Neural cell (in vitro differentiated cells): Measurements from ENCODE around the gene TM9SF2. TPM values are rescaled to one million over a fixed set of nuclear protein-coding genes. Genes with fewer than 3 reads are reported as not detected.

ENCODE experiments used
- H2AFZ ChIP-seq: fragments of 200-600, 300-800 bp; sonication (generic), shearing (Covaris generic); 2 replicates; pipeline ENCODE4 v1.6.0; 2014; ENCODE audit warnings: low read depth, mild to moderate bottlenecking, antibody characterized with exemption, low read length, moderate library complexity
- H3F3A ChIP-seq: fragments of 200-600 bp; shearing (Covaris generic); 2 replicates; pipeline ENCODE4 v1.6.1; 2016; ENCODE audit warnings: mild to moderate bottlenecking, moderate library complexity, mixed read lengths, antibody characterized with exemption, low read length; ENCODE audit not compliant: insufficient read depth, poor library complexity, severe bottlenecking
- H3K27ac ChIP-seq: fragments of 200-600, 300-800 bp; sonication (generic), shearing (Covaris generic); 2 replicates; pipeline ENCODE4 v1.5.1; 2014; ENCODE audit warnings: mild to moderate bottlenecking, low read length, moderate library complexity
- H3K27me3 ChIP-seq: fragments of 300-800, 200-600 bp; sonication (generic), shearing (Covaris generic); 2 replicates; pipeline ENCODE4 v1.6.0; 2014; ENCODE audit warnings: mild to moderate bottlenecking, low read depth, low read length, moderate library complexity; ENCODE audit not compliant: insufficient read depth
- H3K36me3 ChIP-seq: fragments of 300-800, 200-600 bp; sonication (generic), shearing (Covaris generic); 2 replicates; pipeline ENCODE4 v1.5.1; 2014; ENCODE audit warnings: mild to moderate bottlenecking, antibody characterized with exemption, low read length, moderate library complexity; ENCODE audit not compliant: insufficient read depth
- H3K4me2 ChIP-seq: fragments of 300-800, 200-600 bp; sonication (generic), shearing (Covaris generic); 2 replicates; pipeline ENCODE4 v1.6.0; 2014; ENCODE audit warnings: mild to moderate bottlenecking, low read length
- H3K4me3 ChIP-seq: fragments of 300-800, 200-600 bp; sonication (generic), shearing (Covaris generic); 2 replicates; pipeline ENCODE4 v1.5.1; 2014; ENCODE audit warnings: mild to moderate bottlenecking, low read length, moderate library complexity
- H3K79me2 ChIP-seq: fragments of 200-600 bp; shearing (Covaris generic); replicated peaks from 2 replicates; pipeline ENCODE4 v1.6.0; 2014; ENCODE audit warnings: mild to moderate bottlenecking, low read length, moderate library complexity; ENCODE audit not compliant: insufficient read depth
- H3K9ac ChIP-seq: fragments of 300-800, 200-600 bp; sonication (generic), shearing (Covaris generic); 2 replicates; pipeline ENCODE4 v1.6.1; 2016; ENCODE audit warnings: mild to moderate bottlenecking, low read length, mixed read lengths
- H3K9me2 ChIP-seq: fragments of 200-600 bp; shearing (Covaris generic); 2 replicates; pipeline ENCODE4 v1.6.1; 2016; ENCODE audit warnings: mild to moderate bottlenecking, low read length, mixed read lengths; ENCODE audit not compliant: insufficient read depth
- H3K9me3 ChIP-seq: fragments of 200-600, 300-800 bp; sonication (generic), shearing (Covaris generic); 2 replicates; pipeline ENCODE4 v1.6.1; 2016; ENCODE audit warnings: mild to moderate bottlenecking, mixed run types, low read length, moderate library complexity, mixed read lengths
- H4K20me1 ChIP-seq: fragments of 200-600 bp; shearing (Covaris generic); 2 replicates; pipeline ENCODE4 v1.6.1; 2016; ENCODE audit warnings: mild to moderate bottlenecking, mixed run types; ENCODE audit not compliant: insufficient read depth
- EP300 ChIP-seq: fragments of 450-650 bp; conservative IDR thresholded peaks from 2 replicates; pipeline ENCODE4 v1.6.1; 2014; ENCODE audit warnings: antibody characterized with exemption, mild to moderate bottlenecking, moderate library complexity; ENCODE audit not compliant: poor library complexity, severe bottlenecking
- EZH2 ChIP-seq: fragments of 200-600, 300-800 bp; shearing (Covaris generic), sonication (generic); IDR thresholded peaks from 2 replicates; pipeline ENCODE4 v1.6.1; 2014; ENCODE audit warnings: antibody characterized with exemption, low read length, borderline replicate concordance, mild to moderate bottlenecking; ENCODE audit not compliant: insufficient read depth, poor library complexity, severe bottlenecking
- MXI1 ChIP-seq: fragments of 450-650 bp; conservative IDR thresholded peaks from 2 replicates; pipeline ENCODE4 v1.6.1; 2014; ENCODE audit warnings: antibody characterized with exemption, mild to moderate bottlenecking; ENCODE audit not compliant: poor library complexity, severe bottlenecking
- POLR2AphosphoS5 ChIP-seq: IDR thresholded peaks from 2 replicates; pipeline ENCODE4 v1.6.1; 2012
- RAD21 ChIP-seq: fragments of 450-650 bp; conservative IDR thresholded peaks from 2 replicates; pipeline ENCODE4 v1.6.1; 2014; ENCODE audit warnings: antibody characterized with exemption, mild to moderate bottlenecking, moderate library complexity
- SMC3 ChIP-seq: fragments of 450-650 bp; conservative IDR thresholded peaks from 2 replicates; pipeline ENCODE4 v1.6.1; 2014; ENCODE audit warnings: antibody characterized with exemption, mild to moderate bottlenecking, moderate library complexity; ENCODE audit not compliant: poor library complexity
- TAF1 ChIP-seq: IDR thresholded peaks from 2 replicates; pipeline ENCODE4 v1.6.1; 2012; ENCODE audit warnings: low read depth
- polyA plus RNA-seq: library from polyadenylated mRNA; depleted of rRNA; stranded (reverse); fragments of >200 nt; gene quantifications from 2 replicates; pipeline ENCODE4 v1.2.3, GENCODE V29; 2014
- TF ChIP-seq, protein P1 (sequence below): fragments of 450-650 bp; IDR thresholded peaks from 2 replicates; pipeline ENCODE4 v1.5.1; 2014; ENCODE audit warnings: antibody characterized with exemption, mild to moderate bottlenecking, moderate library complexity; ENCODE audit not compliant: poor library complexity, severe bottlenecking
- TF ChIP-seq, protein P2 (sequence below): IDR thresholded peaks from 2 replicates; pipeline ENCODE4 v1.6.1; 2012; ENCODE audit warnings: borderline replicate concordance

TM9SF2 gene
- polyA plus RNA-seq, 1 donor from 2014 or later, result 128 TPM

DNA sequence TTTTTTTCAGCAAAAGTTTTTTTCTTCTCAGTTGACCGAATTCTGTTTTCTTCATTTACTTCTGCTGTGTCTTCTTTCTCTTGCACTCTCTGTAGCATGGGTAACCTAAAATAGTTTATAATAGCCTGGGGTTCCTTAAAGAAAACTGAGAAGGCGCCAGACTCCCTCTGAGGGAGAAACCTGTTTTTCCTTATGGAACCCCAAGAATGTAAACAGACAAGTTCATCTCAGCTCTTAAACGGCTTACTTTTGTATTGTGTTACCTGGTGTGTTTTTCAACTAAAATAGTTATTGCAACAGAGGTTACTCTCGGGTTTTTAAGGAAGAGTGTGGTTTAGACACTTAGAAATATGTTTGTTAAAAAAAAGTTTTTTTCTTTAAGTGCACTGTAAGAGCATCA, 23.8 kb upstream of the TM9SF2 start:
- H3K4me2 ChIP-seq, result no peak overlapping the region
- H2AFZ ChIP-seq, result no peak overlapping the region
- H3K9me3 ChIP-seq, result no peaks in the 10 kb centered on the region
- H3K79me2 ChIP-seq, result no peaks in the 10 kb centered on the region
- H4K20me1 ChIP-seq, result no peaks in the 10 kb centered on the region
- no peak overlapping the region for H3K27ac ChIP-seq
- TF ChIP-seq POLR2AphosphoS5 (no peak), EZH2 (no peak), SMC3 (no peak), EP300 (no peak), MXI1 (no peak), TAF1 (no peak), RAD21 (no peak)
- TF ChIP-seq, protein P1, sequence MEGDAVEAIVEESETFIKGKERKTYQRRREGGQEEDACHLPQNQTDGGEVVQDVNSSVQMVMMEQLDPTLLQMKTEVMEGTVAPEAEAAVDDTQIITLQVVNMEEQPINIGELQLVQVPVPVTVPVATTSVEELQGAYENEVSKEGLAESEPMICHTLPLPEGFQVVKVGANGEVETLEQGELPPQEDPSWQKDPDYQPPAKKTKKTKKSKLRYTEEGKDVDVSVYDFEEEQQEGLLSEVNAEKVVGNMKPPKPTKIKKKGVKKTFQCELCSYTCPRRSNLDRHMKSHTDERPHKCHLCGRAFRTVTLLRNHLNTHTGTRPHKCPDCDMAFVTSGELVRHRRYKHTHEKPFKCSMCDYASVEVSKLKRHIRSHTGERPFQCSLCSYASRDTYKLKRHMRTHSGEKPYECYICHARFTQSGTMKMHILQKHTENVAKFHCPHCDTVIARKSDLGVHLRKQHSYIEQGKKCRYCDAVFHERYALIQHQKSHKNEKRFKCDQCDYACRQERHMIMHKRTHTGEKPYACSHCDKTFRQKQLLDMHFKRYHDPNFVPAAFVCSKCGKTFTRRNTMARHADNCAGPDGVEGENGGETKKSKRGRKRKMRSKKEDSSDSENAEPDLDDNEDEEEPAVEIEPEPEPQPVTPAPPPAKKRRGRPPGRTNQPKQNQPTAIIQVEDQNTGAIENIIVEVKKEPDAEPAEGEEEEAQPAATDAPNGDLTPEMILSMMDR, result no peak
- TF ChIP-seq, protein P2, sequence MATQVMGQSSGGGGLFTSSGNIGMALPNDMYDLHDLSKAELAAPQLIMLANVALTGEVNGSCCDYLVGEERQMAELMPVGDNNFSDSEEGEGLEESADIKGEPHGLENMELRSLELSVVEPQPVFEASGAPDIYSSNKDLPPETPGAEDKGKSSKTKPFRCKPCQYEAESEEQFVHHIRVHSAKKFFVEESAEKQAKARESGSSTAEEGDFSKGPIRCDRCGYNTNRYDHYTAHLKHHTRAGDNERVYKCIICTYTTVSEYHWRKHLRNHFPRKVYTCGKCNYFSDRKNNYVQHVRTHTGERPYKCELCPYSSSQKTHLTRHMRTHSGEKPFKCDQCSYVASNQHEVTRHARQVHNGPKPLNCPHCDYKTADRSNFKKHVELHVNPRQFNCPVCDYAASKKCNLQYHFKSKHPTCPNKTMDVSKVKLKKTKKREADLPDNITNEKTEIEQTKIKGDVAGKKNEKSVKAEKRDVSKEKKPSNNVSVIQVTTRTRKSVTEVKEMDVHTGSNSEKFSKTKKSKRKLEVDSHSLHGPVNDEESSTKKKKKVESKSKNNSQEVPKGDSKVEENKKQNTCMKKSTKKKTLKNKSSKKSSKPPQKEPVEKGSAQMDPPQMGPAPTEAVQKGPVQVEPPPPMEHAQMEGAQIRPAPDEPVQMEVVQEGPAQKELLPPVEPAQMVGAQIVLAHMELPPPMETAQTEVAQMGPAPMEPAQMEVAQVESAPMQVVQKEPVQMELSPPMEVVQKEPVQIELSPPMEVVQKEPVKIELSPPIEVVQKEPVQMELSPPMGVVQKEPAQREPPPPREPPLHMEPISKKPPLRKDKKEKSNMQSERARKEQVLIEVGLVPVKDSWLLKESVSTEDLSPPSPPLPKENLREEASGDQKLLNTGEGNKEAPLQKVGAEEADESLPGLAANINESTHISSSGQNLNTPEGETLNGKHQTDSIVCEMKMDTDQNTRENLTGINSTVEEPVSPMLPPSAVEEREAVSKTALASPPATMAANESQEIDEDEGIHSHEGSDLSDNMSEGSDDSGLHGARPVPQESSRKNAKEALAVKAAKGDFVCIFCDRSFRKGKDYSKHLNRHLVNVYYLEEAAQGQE, result no peak
- H3K36me3 ChIP-seq, result no peaks in the 10 kb centered on the region
- H3F3A ChIP-seq, result no peaks in the 10 kb centered on the region
- H3K9me2 ChIP-seq, result no peaks in the 10 kb centered on the region
- H3K9ac ChIP-seq, result no peak overlapping the region
- no peaks in the 10 kb centered on the region for H3K27me3 ChIP-seq
- H3K4me3 ChIP-seq, result no peak overlapping the region

DNA sequence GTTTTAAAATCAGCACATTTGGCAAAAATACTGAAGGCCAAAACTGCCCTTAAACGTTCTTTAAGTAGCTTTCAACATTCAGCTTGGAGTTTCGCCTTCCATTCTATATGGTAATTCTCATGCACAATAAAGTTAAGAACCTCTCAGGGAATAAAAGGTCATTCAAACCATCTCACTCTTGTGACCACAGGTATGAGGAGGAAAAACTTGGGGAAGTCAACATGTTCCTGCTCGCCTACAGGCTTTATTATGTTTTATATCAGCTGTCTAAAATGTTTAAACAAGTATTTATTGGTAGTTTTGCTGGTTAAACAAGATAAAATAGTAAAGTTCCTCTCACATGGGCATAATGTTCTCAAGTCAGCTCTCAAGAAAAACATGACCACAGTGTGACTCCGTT, 19.9 kb upstream of the TM9SF2 start:
- no peak overlapping the region for H3K27ac ChIP-seq
- no peak overlapping the region for H3K9ac ChIP-seq
- no peaks in the 10 kb centered on the region for H3F3A ChIP-seq
- no peaks in the 10 kb centered on the region for H3K79me2 ChIP-seq
- no peak overlapping the region for H3K4me3 ChIP-seq
- H3K27me3 ChIP-seq, result no peaks in the 10 kb centered on the region
- no peak overlapping the region for H2AFZ ChIP-seq
- no peaks in the 10 kb centered on the region for H3K9me3 ChIP-seq
- H4K20me1 ChIP-seq, result no peaks in the 10 kb centered on the region
- no peaks in the 10 kb centered on the region for H3K9me2 ChIP-seq
- H3K4me2 ChIP-seq, result no peak overlapping the region
- no peaks in the 10 kb centered on the region for H3K36me3 ChIP-seq
- no peak for TF ChIP-seq TAF1
- TF ChIP-seq, protein P2, result no peak
- no peak for TF ChIP-seq EP300
- no peak for TF ChIP-seq POLR2AphosphoS5
- no peak for TF ChIP-seq MXI1
- no peak for TF ChIP-seq EZH2
- TF ChIP-seq, protein P1, result no peak
- TF ChIP-seq RAD21, result no peak
- no peak for TF ChIP-seq SMC3
